HepG2 (cell line): ENCODE measurements around the gene CDK5RAP2.

Source experiments
- CBFB ChIP-seq: sonication (generic); formaldehyde crosslinking; IDR thresholded peaks from 2 replicates; pipeline ENCODE4 v1.4.0; 2020; ENCODE audit warnings: missing genetic modification reagents
- KMT2B ChIP-seq: IDR thresholded peaks from 2 replicates; pipeline ENCODE4 v1.6.1; 2016; ENCODE audit warnings: missing genetic modification reagents, missing compliant biosample characterization
- MYC ChIP-seq: sonication (generic); formaldehyde crosslinking; IDR thresholded peaks from 2 replicates; pipeline ENCODE4 v1.9.0; 2021; ENCODE audit warnings: missing genetic modification reagents, borderline replicate concordance
- POLR2AphosphoS2 ChIP-seq: IDR thresholded peaks from 2 replicates; pipeline ENCODE4 v1.6.1; 2011; ENCODE audit warnings: low read depth, low read length, improper control_type of control experiment
- SAP130 ChIP-seq: IDR thresholded peaks from 2 replicates; pipeline ENCODE4 v1.6.1; 2016; ENCODE audit warnings: low read depth
- SIN3B ChIP-seq: fragments of 150-350 bp; IDR thresholded peaks from 2 replicates; pipeline ENCODE4 v1.6.1; 2014; ENCODE audit warnings: low read length
- TF ChIP-seq, protein P1 (sequence below): sonication (generic); formaldehyde crosslinking; IDR thresholded peaks from 2 replicates; pipeline ENCODE4 v1.4.0; 2020; ENCODE audit warnings: missing genetic modification reagents
- TF ChIP-seq, protein P2 (sequence below): sonication (generic); formaldehyde crosslinking; IDR thresholded peaks from 2 replicates; pipeline ENCODE4 v1.4.0; 2020; ENCODE audit warnings: mild to moderate bottlenecking, missing genetic modification reagents
- TF ChIP-seq, protein P3 (sequence below): sonication (generic); formaldehyde crosslinking; IDR thresholded peaks from 2 replicates; pipeline ENCODE4 v1.4.0; 2020; ENCODE audit warnings: missing genetic modification reagents
- TF ChIP-seq, protein P4 (sequence below): sonication (generic); formaldehyde crosslinking; IDR thresholded peaks from 2 replicates; pipeline ENCODE4 v1.5.0; 2020; ENCODE audit warnings: mild to moderate bottlenecking, missing genetic modification reagents, moderate library complexity

DNA sequence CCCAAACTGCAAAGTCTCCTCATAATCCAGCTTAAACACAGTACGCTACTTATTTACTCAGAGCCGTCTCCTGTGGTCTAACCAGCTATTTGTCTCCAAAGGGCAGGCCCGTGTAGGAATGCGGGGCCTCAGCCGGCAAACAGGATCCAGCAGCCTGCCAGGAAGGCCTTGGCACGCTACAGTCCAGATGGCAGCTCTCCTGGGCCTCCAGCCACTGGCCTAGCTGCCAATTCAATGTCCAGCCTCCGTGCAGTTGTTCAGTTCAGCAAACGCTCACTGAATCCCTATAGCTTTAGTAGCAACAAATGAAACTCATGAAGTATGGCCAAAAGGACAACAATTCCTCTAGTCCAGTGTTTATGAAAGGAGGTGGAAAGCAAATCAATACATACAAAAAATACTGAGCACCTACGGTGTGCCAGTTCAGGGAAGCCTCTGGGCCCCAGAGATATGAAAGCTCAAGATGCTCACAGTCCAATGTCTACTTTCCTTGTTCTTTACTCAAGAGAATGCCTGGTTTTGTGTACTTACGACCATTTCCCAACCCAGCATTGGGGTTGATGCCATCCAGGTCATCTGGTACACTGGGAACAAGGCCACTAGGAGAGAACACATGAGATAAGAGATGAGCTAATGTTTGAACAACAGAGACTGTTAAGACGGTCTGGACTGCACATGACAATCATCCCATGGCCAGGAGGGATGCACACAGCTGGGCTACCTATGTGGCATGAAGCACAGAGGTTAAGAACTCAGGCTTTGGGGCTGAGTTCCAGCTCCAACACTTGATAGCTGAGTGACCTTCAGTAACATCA lies 8.3 kb downstream of the CDK5RAP2 start:
- TF ChIP-seq, protein P1, sequence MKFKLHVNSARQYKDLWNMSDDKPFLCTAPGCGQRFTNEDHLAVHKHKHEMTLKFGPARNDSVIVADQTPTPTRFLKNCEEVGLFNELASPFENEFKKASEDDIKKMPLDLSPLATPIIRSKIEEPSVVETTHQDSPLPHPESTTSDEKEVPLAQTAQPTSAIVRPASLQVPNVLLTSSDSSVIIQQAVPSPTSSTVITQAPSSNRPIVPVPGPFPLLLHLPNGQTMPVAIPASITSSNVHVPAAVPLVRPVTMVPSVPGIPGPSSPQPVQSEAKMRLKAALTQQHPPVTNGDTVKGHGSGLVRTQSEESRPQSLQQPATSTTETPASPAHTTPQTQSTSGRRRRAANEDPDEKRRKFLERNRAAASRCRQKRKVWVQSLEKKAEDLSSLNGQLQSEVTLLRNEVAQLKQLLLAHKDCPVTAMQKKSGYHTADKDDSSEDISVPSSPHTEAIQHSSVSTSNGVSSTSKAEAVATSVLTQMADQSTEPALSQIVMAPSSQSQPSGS (CRISPR knock-in tag), result peak; percentile 99
- TF ChIP-seq, protein P2, sequence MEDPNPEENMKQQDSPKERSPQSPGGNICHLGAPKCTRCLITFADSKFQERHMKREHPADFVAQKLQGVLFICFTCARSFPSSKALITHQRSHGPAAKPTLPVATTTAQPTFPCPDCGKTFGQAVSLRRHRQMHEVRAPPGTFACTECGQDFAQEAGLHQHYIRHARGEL (CRISPR knock-in tag), result no peak
- TF ChIP-seq, protein P3, sequence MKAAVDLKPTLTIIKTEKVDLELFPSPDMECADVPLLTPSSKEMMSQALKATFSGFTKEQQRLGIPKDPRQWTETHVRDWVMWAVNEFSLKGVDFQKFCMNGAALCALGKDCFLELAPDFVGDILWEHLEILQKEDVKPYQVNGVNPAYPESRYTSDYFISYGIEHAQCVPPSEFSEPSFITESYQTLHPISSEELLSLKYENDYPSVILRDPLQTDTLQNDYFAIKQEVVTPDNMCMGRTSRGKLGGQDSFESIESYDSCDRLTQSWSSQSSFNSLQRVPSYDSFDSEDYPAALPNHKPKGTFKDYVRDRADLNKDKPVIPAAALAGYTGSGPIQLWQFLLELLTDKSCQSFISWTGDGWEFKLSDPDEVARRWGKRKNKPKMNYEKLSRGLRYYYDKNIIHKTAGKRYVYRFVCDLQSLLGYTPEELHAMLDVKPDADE (CRISPR knock-in tag), result no peak
- TF ChIP-seq CBFB, result peak; percentile 73
- TF ChIP-seq MYC (CRISPR knock-in tag), result peak; percentile 44; the same call in 1 of the 2 replicates
- peak; percentile 92 for TF ChIP-seq SAP130 (CRISPR knock-in tag)
- TF ChIP-seq SIN3B, result no peak
- TF ChIP-seq, protein P4, sequence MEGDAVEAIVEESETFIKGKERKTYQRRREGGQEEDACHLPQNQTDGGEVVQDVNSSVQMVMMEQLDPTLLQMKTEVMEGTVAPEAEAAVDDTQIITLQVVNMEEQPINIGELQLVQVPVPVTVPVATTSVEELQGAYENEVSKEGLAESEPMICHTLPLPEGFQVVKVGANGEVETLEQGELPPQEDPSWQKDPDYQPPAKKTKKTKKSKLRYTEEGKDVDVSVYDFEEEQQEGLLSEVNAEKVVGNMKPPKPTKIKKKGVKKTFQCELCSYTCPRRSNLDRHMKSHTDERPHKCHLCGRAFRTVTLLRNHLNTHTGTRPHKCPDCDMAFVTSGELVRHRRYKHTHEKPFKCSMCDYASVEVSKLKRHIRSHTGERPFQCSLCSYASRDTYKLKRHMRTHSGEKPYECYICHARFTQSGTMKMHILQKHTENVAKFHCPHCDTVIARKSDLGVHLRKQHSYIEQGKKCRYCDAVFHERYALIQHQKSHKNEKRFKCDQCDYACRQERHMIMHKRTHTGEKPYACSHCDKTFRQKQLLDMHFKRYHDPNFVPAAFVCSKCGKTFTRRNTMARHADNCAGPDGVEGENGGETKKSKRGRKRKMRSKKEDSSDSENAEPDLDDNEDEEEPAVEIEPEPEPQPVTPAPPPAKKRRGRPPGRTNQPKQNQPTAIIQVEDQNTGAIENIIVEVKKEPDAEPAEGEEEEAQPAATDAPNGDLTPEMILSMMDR (CRISPR knock-in tag), result 0 out of 2 replicates have a peak, but pooled peaks have one; percentile 7
- TF ChIP-seq KMT2B (CRISPR knock-in tag), result peak; percentile 75
- peak; percentile 57; the same call in 1 of the 2 replicates for TF ChIP-seq POLR2AphosphoS2
